HUES48 (cell line): Measurements from ENCODE around the gene NR5A1.

Experiments
- H3K27ac ChIP-seq: one replicate; pipeline ENCODE4 v1.7.0; 2013; ENCODE audit warnings: low read depth, low read length, inconsistent platforms
- H3K27me3 ChIP-seq: 2 replicates; pipeline ENCODE4 v1.6.1; 2013; ENCODE audit warnings: mild to moderate bottlenecking, low read length; ENCODE audit not compliant: control insufficient read depth, insufficient read depth
- H3K36me3 ChIP-seq: 2 replicates; pipeline ENCODE4 v1.6.1; 2013; ENCODE audit warnings: low read length; ENCODE audit not compliant: control insufficient read depth, insufficient read depth
- H3K4me1 ChIP-seq: 2 replicates; pipeline ENCODE4 v1.6.1; 2013; ENCODE audit warnings: mild to moderate bottlenecking, low read length; ENCODE audit not compliant: control insufficient read depth, insufficient read depth
- H3K4me3 ChIP-seq: 2 replicates; pipeline ENCODE4 v1.5.1; 2013; ENCODE audit warnings: mild to moderate bottlenecking, low read depth, low read length
- H3K9ac ChIP-seq: 2 replicates; pipeline ENCODE4 v1.6.1; 2013; ENCODE audit warnings: mild to moderate bottlenecking, low read depth, low read length, moderate library complexity
- H3K9me3 ChIP-seq: 2 replicates; pipeline ENCODE4 v1.6.1; 2013; ENCODE audit warnings: low read length; ENCODE audit not compliant: control insufficient read depth, insufficient read depth

NR5A1 gene

DNA sequence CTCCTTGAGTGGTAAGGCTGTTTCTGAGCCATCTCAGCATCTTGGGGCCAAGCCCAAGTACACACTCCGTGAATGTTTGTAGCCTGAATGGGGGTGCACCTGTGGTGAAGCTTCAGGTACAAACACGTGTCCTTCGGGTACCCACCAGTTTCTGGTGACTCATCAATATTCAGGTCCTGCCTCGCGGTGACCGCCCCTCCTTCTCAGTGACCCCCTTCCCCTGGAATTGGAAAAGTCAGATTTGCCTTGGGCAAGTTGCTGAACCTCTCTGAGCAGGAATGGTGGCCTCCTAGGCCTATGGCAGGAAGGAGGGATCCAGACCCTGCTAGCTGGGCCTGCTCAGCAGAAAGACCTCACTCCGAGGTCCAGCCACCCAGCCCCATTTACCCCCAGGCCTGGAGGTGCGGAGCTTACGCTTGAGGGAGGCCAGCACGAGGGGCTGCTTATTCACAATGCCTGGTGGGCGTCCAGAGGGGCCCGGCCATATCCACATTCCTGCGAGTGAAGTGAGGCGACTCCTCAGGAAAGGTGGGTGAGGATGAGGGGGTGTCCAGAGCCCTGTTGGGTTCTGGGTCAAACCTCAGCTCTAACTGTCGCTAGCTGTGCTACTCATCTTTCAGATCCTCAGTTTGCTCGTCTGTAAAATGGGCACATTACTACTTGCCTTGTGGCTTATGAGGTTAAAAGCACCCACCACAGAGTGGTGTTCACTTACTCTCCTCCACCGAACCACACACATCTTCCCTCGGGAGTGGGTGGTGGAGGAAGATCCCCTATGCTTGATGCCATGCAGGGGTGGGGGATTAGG lies 49.9 kb downstream of the NR5A1 start:
- Histone ChIP-seq H3K4me3 (no peak overlapping the region), H3K27ac (no peak overlapping the region), H3K9me3 (no peaks in the 10 kb centered on the region), H3K36me3 (no peaks in the 10 kb centered on the region), H3K27me3 (peaks cover 16% of the 10 kb centered on the region), H3K9ac (no peak overlapping the region), H3K4me1 (no peaks in the 10 kb centered on the region)

DNA sequence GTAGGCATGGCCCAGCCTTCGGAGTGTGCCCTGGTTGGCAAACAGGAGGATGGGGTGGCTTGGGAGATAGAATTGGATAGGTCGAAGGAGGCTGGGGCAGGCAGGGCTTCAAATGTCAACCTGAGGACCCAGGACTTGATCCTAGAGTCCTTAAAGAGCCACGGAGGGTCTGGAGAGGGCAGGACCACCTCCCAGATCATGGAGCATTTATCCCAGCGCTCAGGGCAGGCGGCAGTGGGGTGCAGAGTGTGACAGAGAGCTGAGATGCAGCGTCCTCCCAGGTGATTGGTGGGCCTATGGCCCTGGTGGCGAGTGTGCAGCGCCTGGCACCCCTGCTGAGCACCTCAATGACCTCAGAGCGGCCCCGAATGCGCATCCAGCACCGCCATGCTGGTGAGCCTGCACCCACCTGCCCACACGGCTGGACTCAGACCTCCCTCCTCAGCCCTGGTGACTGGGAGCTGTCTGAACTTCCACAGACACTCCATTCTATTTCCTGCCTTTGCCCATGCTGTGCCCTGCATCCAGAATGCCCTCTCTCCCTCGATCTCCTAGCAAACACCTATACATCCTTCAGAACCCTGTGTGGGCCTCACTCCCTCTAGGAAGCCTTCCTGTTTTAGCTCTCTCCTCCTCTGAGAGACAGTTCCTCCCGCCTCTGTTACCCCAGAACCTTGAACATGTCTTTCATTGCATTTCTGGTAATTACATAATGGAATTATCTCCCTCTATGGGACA lies 50.7 kb downstream of the NR5A1 start:
- Histone ChIP-seq H3K9me3 (no peaks in the 10 kb centered on the region), H3K9ac (no peak overlapping the region), H3K27ac (no peak overlapping the region), H3K36me3 (no peaks in the 10 kb centered on the region), H3K27me3 (peaks cover 23% of the 10 kb centered on the region), H3K4me1 (no peaks in the 10 kb centered on the region), H3K4me3 (no peak overlapping the region)

- Histone ChIP-seq H3K4me3 (no peak overlapping the region), H3K36me3 (no peaks in the 10 kb centered on the region)
Observed at GRCh38 chr9:124455820-124456219, 51.4 kb downstream of the NR5A1 start.

GRCh38 chr9:124454791-124455443 lies 52.3 kb downstream of the NR5A1 start:
- Histone ChIP-seq H3K27me3 (peaks cover 34% of the 10 kb centered on the region), H3K27ac (no peak overlapping the region), H3K4me3 (no peak overlapping the region), H3K9me3 (no peaks in the 10 kb centered on the region), H3K4me1 (peaks cover 10% of the 10 kb centered on the region; the same call in 1 of the 2 replicates), H3K36me3 (no peaks in the 10 kb centered on the region), H3K9ac (no peak overlapping the region)

More at GRCh38 chr9:124455820-124456219, 51.4 kb downstream of the NR5A1 start:
- H3K27me3 ChIP-seq = peaks cover 30% of the 10 kb centered on the region
- H3K4me1 ChIP-seq = peaks cover 5% of the 10 kb centered on the region; the same call in 1 of the 2 replicates
- H3K9me3 ChIP-seq = no peaks in the 10 kb centered on the region
- H3K9ac ChIP-seq = no peak overlapping the region
- no peak overlapping the region for H3K27ac ChIP-seq

- Histone ChIP-seq H3K36me3 (no peaks in the 10 kb centered on the region), H3K27me3 (peaks cover 34% of the 10 kb centered on the region), H3K4me1 (peaks cover 10% of the 10 kb centered on the region; the same call in 1 of the 2 replicates), H3K9me3 (no peaks in the 10 kb centered on the region), H3K9ac (no peak overlapping the region), H3K4me3 (no peak overlapping the region), H3K27ac (no peak overlapping the region)
Observed at GRCh38 chr9:124454296-124454695, 52.9 kb downstream of the NR5A1 start.

GRCh38 chr9:124453586-124454191 lies 53.5 kb downstream of the NR5A1 start:
- H3K9me3 ChIP-seq = no peaks in the 10 kb centered on the region
- no peak overlapping the region for H3K27ac ChIP-seq
- H3K9ac ChIP-seq = no peak overlapping the region
- peak overlapping the region; percentile 53 for H3K4me3 ChIP-seq
- H3K4me1 ChIP-seq = peaks cover 10% of the 10 kb centered on the region; the same call in 1 of the 2 replicates
- no peaks in the 10 kb centered on the region for H3K36me3 ChIP-seq
- H3K27me3 ChIP-seq = peaks cover 34% of the 10 kb centered on the region

GRCh38 chr9:124452841-124453585 lies 54.2 kb downstream of the NR5A1 start:
- H3K4me1 ChIP-seq = peaks cover 10% of the 10 kb centered on the region; the same call in 1 of the 2 replicates
- peak overlapping the region; percentile 53 for H3K4me3 ChIP-seq
- H3K9ac ChIP-seq = no peak overlapping the region
- H3K27ac ChIP-seq = no peak overlapping the region
- no peaks in the 10 kb centered on the region for H3K36me3 ChIP-seq
- no peaks in the 10 kb centered on the region for H3K9me3 ChIP-seq
- peaks cover 34% of the 10 kb centered on the region for H3K27me3 ChIP-seq

- H3K36me3 ChIP-seq = no peaks in the 10 kb centered on the region
- no peak overlapping the region for H3K4me3 ChIP-seq
- H3K4me1 ChIP-seq = peaks cover 10% of the 10 kb centered on the region; the same call in 1 of the 2 replicates
- no peak overlapping the region for H3K9ac ChIP-seq
- no peaks in the 10 kb centered on the region for H3K9me3 ChIP-seq
- H3K27ac ChIP-seq = no peak overlapping the region
- H3K27me3 ChIP-seq = peaks cover 34% of the 10 kb centered on the region
Observed at GRCh38 chr9:124452326-124452725, 54.9 kb downstream of the NR5A1 start.

- Histone ChIP-seq H3K9ac (no peak overlapping the region), H3K27ac (no peak overlapping the region), H3K36me3 (no peaks in the 10 kb centered on the region), H3K4me3 (peak overlapping the region; percentile 56), H3K4me1 (peaks cover 10% of the 10 kb centered on the region; the same call in 1 of the 2 replicates), H3K27me3 (peaks cover 34% of the 10 kb centered on the region), H3K9me3 (no peaks in the 10 kb centered on the region)
Observed at GRCh38 chr9:124450931-124451661, 56.1 kb downstream of the NR5A1 start.
